Measurements from ENCODE around the gene TMEM266.
A peak's percentile ranks its signal among the peaks of the same experiment; 100 is the strongest.

TMEM266 gene

GRCh38 chr15:76204109-76204845 is 144.5 kb downstream of the TMEM266 start:
- no peak for DNase-seq (ENCODE audit: low spot score)

- no peak for DNase-seq (ENCODE audit: low spot score)
Measured at GRCh38 chr15:76204916-76205460, 145.2 kb downstream of the TMEM266 start.

- DNase-seq (ENCODE audit: low spot score) = no peak
Measured at GRCh38 chr15:76206325-76206976, 146.7 kb downstream of the TMEM266 start.

- no peak for DNase-seq (ENCODE audit: low spot score)
Measured at GRCh38 chr15:76208084-76208785, 148.4 kb downstream of the TMEM266 start.

- DNase-seq (ENCODE audit: low spot score) = no peak
Measured at GRCh38 chr15:76208786-76209424, 149.1 kb downstream of the TMEM266 start.

GRCh38 chr15:76209523-76209922 is 149.7 kb downstream of the TMEM266 start:
- DNase-seq (ENCODE audit: low spot score) = no peak

GRCh38 chr15:76209942-76210341 is 150.2 kb downstream of the TMEM266 start:
- DNase-seq (ENCODE audit: low spot score) = no peak

- DNase-seq (ENCODE audit: low spot score) = no peak
Measured at GRCh38 chr15:76215634-76216033, 155.8 kb downstream of the TMEM266 start.

- DNase-seq (ENCODE audit: low spot score) = no peak
Measured at GRCh38 chr15:76217029-76217881, 157.5 kb downstream of the TMEM266 start.

- DNase-seq (ENCODE audit: low spot score) = no peak
Measured at GRCh38 chr15:76217882-76218217, 158.1 kb downstream of the TMEM266 start.

GRCh38 chr15:76221085-76221767 is 161.4 kb downstream of the TMEM266 start:
- DNase-seq (ENCODE audit: low spot score) = no peak

- DNase-seq (ENCODE audit: low spot score) = no peak
Measured at GRCh38 chr15:76222159-76222558, 162.4 kb downstream of the TMEM266 start.

GRCh38 chr15:76223521-76223920 is 163.7 kb downstream of the TMEM266 start:
- DNase-seq (ENCODE audit: low spot score) = no peak

- no peak for DNase-seq (ENCODE audit: low spot score)
Measured at GRCh38 chr15:76229266-76229665, 169.5 kb downstream of the TMEM266 start.

- DNase-seq (ENCODE audit: low spot score) = no peak
Measured at GRCh38 chr15:76233921-76234320, 174.1 kb downstream of the TMEM266 start.

- no peak for DNase-seq (ENCODE audit: low spot score)
Measured at GRCh38 chr15:76234337-76234889, 174.6 kb downstream of the TMEM266 start.

- peak; percentile 32 for DNase-seq (ENCODE audit: low spot score)
Measured at GRCh38 chr15:76235186-76235826, 175.5 kb downstream of the TMEM266 start.

- no peak for DNase-seq (ENCODE audit: low spot score)
Measured at GRCh38 chr15:76236350-76236749, 176.6 kb downstream of the TMEM266 start.

- DNase-seq (ENCODE audit: low spot score) = no peak
Measured at GRCh38 chr15:76239786-76240185, 180.0 kb downstream of the TMEM266 start.

GRCh38 chr15:76245072-76245610 is 185.4 kb downstream of the TMEM266 start:
- no peak for DNase-seq (ENCODE audit: low spot score)

Data from AG08396 (cell line).